Activated CD8-positive, alpha-beta T cell treated with anti-CD3 and anti-CD28 coated beads for 36 hours (primary cell): ENCODE results near the gene ZBED1. TPM values are rescaled to one million over a fixed set of nuclear protein-coding genes. Genes with fewer than 3 reads are reported as not detected.
"Not testable (repeated sequence)": the region's sequence is repeated elsewhere in the genome, so short reads cannot be mapped to it uniquely, and the experiment has no call there.

Experiments used
- ATAC-seq: fragments of 200-7000 bp; cut with Tn5 transposase; one replicate; pipeline ENCODE4 v1.10.0; 2021; ENCODE audit warnings: mild to moderate bottlenecking, moderate library complexity
- CTCF ChIA-PET: fragments of 350-600 bp; sonication (Branson Sonifier 250); formaldehyde crosslinking; loops from one replicate; lab custom pipeline; 2021; ENCODE audit warnings: antibody characterized with exemption; lab: Charles Lee
- POLR2A ChIA-PET: fragments of 350-600 bp; sonication (Branson Sonifier 250); formaldehyde crosslinking; loops from one replicate; lab custom pipeline; 2021; ENCODE audit warnings: antibody characterized with exemption; lab: Charles Lee
- DNase-seq: peaks from one replicate; pipeline ENCODE4 v3.0.0-alpha.2; 2020
- H3K27ac Mint-ChIP-seq: one replicate; pipeline ENCODE4 v1.8.0; 2021; ENCODE audit warnings: mild to moderate bottlenecking, mixed read lengths
- H3K27me3 Mint-ChIP-seq: one replicate; pipeline ENCODE4 v1.8.0; 2021; ENCODE audit warnings: mixed read lengths
- H3K36me3 Mint-ChIP-seq: one replicate; pipeline ENCODE4 v1.8.0; 2021; ENCODE audit warnings: low read depth, mixed read lengths
- H3K4me1 Mint-ChIP-seq: one replicate; pipeline ENCODE4 v1.8.0; 2021; ENCODE audit warnings: low read depth, mixed read lengths
- H3K4me3 Mint-ChIP-seq: one replicate; pipeline ENCODE4 v1.8.0; 2021; ENCODE audit warnings: mild to moderate bottlenecking, moderate library complexity, mixed read lengths
- H3K9me3 Mint-ChIP-seq: one replicate; pipeline ENCODE4 v1.8.0; 2021; ENCODE audit warnings: mixed read lengths
- intact Hi-C: fragments of 100-400 bp; cut with micrococcal nuclease; formaldehyde crosslinking; loops from one replicate; pipeline ENCODE4 v1.10.0; 2022
- total RNA-seq, 2 experiments: library from RNA; stranded (reverse); gene quantifications; one replicate each; pipeline ENCODE4 v1.2.3, GENCODE V29; 2021
- TF ChIP-seq, protein P1 (sequence below): fragments of 200-600 bp; IDR thresholded peaks from one replicate; pipeline ENCODE4 v1.8.0; 2022; ENCODE audit warnings: antibody characterized with exemption, mild to moderate bottlenecking

The ZBED1 gene
- total RNA-seq, 2 experiments from 2014 or later, result 26.3 to 28.7 TPM

DNA sequence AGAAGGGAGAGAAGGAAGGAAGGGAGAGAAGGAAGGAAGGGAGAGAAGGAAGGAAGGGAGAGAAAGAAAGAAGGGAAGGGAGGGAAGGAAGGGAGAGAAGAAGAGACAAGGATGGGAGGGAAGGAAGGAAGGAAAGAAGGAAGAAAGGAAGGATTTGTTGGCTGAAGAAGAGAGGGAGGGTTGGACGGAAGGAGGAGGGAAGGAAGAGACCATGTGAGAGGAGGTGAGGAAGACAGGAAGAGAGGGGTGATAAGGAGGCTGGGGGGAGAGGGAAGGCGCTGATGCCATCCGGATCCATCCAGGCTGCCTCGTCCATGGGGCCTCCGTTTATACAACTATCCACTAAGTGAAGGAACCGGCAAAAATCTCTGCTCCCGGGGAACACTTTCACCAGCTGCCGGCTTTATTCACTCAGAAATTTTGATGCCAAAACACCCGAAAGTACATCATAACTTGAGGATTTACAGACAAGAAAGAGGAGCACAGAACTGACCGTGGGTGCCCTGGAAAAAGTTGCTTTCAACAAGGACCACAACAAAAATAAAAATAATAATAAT is 14.9 kb downstream of the ZBED1 start:
- POLR2A ChIA-PET, result no interaction called here
- peaks cover 4% of the 10 kb centered on the region for H3K4me1 Mint-ChIP-seq
- H3K36me3 Mint-ChIP-seq, result peaks cover 30% of the 10 kb centered on the region

DNA sequence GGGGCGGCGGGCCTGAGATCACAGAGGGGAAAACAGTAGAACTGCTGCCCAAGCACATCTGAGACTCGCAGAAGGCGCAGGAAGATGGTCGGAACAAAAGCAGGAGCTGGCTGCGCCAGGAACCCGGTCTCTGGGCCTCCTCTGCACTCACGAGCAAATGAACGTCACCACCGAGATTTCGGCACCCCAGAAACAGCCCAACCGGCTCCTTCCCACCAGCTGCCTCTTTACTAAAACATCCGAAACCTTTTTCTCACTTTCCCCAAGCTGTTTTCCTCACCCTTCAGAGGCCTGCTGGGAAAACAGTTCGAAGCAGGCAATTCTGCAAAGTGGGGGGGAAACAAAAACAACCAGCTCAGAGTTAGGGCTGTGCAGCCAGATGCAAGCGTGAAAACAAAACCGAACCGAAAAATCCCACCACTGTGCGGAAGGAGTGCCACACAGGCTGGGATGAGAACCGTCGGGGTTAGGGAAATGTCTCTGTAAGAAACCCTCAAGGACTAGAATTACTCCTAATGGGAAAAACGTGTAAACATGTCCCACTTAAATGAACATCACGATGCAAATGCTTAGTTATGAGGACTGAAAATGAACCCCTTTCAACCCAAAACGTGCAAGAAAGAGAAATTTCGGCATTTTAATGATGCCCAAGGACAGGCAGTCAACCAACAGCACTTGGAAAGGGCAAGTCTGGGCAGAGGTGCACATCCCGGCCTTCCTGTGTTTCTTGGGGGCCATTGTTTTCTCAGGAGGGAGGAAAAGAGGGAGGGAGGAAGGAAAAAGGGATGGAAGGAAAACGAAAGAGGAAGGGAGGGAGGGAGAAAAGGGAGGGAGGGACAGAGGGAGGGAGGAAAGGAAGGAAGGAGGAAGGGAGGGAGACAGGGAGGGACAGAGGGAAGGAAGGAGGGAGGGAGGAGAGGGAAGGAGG is 15.8 kb downstream of the ZBED1 start:
- ChIA-PET CTCF (no interaction called here), POLR2A (no interaction called here)
- H3K27me3 Mint-ChIP-seq, result no peaks in the 10 kb centered on the region
- peaks cover 3% of the 10 kb centered on the region for H3K9me3 Mint-ChIP-seq
- peaks cover 24% of the 10 kb centered on the region for H3K36me3 Mint-ChIP-seq
- intact Hi-C loops, result no loop called here
- H3K4me1 Mint-ChIP-seq, result peaks cover 5% of the 10 kb centered on the region
- no peak overlapping the region for H3K4me3 Mint-ChIP-seq
- DNase-seq (no peak), ATAC-seq (no peak)
- TF ChIP-seq, protein P1, sequence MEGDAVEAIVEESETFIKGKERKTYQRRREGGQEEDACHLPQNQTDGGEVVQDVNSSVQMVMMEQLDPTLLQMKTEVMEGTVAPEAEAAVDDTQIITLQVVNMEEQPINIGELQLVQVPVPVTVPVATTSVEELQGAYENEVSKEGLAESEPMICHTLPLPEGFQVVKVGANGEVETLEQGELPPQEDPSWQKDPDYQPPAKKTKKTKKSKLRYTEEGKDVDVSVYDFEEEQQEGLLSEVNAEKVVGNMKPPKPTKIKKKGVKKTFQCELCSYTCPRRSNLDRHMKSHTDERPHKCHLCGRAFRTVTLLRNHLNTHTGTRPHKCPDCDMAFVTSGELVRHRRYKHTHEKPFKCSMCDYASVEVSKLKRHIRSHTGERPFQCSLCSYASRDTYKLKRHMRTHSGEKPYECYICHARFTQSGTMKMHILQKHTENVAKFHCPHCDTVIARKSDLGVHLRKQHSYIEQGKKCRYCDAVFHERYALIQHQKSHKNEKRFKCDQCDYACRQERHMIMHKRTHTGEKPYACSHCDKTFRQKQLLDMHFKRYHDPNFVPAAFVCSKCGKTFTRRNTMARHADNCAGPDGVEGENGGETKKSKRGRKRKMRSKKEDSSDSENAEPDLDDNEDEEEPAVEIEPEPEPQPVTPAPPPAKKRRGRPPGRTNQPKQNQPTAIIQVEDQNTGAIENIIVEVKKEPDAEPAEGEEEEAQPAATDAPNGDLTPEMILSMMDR, result no peak
- no peak overlapping the region for H3K27ac Mint-ChIP-seq

More for the DNA sequence above, 14.9 kb downstream of the ZBED1 start:
- Mint-ChIP-seq H3K27ac (no peak overlapping the region), H3K27me3 (no peaks in the 10 kb centered on the region), H3K4me3 (no peak overlapping the region), H3K9me3 (no peaks in the 10 kb centered on the region)
- ATAC-seq (no peak), DNase-seq (no peak)
- CTCF ChIA-PET, result no interaction called here
- TF ChIP-seq, protein P1, result no peak
- intact Hi-C loops, result no loop called here

DNA sequence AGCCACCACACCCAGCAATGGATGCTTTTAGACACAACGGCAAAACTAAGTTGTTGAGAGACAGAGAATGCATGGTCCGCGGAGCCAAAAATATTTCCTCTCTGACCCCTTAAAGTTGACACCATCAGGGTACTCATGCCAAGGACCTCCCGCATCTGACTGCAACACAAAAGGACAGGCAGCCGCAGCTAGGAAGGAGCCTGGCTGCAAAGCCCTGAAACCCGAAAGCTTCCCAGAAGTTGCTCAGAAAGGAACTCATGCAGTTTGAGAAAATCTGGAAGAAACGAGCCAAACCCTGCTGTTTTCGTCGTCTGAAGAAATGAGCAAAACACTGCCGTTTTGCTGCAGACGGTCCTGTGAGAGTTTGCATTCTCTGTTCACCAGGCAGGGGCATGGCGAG is 16.5 kb downstream of the ZBED1 start:
- ChIA-PET CTCF (no interaction called here), POLR2A (no interaction called here)

DNA sequence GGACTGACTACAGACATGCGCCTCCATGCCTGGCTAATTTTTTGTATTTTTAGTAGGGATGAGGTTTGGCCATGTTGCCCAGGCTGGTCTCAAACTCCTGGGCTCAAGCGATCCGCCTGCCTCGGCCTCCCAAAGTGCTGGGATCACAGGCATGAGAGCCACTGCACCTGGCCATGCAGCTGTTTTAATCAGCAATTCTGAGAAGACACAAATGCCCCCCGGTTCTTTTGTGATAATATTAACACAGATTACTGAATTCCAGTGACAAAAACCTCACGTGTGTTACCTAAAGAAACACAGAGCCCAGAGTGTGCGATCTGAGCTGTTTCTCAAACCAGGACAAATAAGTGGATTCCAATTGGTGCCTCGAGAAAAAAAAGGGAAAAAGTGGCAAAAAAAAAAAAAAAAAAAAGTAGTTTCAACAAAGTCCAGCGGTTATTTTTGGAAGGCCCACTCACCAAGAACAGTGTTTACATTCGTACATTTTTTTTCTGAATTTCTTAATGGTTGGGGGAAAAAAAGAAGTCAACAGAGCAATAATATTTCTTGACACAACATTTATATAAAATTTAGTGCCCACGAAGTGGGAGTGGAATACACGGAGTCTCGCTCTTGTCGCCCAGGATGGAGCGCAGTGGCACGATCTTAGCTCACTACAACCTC is 17.2 kb downstream of the ZBED1 start:
- DNase-seq (no peak), ATAC-seq (no peak)
- Mint-ChIP-seq H3K27ac (no peak overlapping the region), H3K36me3 (peaks cover 21% of the 10 kb centered on the region), H3K27me3 (no peaks in the 10 kb centered on the region), H3K4me3 (no peak overlapping the region), H3K4me1 (peaks cover 9% of the 10 kb centered on the region), H3K9me3 (peaks cover 8% of the 10 kb centered on the region)
- ChIA-PET CTCF (no interaction called here), POLR2A (no interaction called here)
- TF ChIP-seq, protein P1, result no peak
- intact Hi-C loops, result no loop called here

More for the DNA sequence above, 16.5 kb downstream of the ZBED1 start:
- no peaks in the 10 kb centered on the region for H3K27me3 Mint-ChIP-seq
- H3K4me3 Mint-ChIP-seq, result no peak overlapping the region
- ATAC-seq (no peak), DNase-seq (no peak)
- H3K27ac Mint-ChIP-seq, result no peak overlapping the region
- TF ChIP-seq, protein P1, result no peak
- H3K4me1 Mint-ChIP-seq, result peaks cover 7% of the 10 kb centered on the region
- peaks cover 8% of the 10 kb centered on the region for H3K9me3 Mint-ChIP-seq
- intact Hi-C loops, result no loop called here
- H3K36me3 Mint-ChIP-seq, result peaks cover 27% of the 10 kb centered on the region

DNA sequence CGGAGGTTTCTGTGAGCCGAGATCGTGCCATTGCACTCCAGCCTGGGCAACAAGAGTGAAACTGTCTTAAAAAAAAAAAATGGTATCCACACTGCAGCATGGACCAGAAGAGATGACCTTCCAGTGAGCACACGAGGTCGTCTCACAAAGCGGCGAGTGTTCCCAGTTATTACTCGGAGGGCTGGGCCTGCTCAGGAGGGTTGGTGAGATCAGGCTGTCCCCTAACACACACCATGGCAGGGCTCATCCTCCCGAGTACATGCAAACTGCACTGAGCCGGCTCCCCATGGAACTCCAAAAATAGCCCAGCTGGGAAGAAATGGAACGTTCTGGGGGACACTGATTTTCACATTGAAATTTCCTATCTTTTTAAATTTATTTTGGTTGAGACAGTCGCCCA is 19.2 kb downstream of the ZBED1 start:
- POLR2A ChIA-PET, CTCF ChIA-PET, H3K27me3 Mint-ChIP-seq, H3K9me3 Mint-ChIP-seq, DNase-seq, H3K27ac Mint-ChIP-seq, H3K4me3 Mint-ChIP-seq, ATAC-seq, intact Hi-C loops: not testable (repeated sequence)
- H3K4me1 Mint-ChIP-seq, result peaks cover 12% of the 10 kb centered on the region
- H3K36me3 Mint-ChIP-seq, result peaks cover 13% of the 10 kb centered on the region

DNA sequence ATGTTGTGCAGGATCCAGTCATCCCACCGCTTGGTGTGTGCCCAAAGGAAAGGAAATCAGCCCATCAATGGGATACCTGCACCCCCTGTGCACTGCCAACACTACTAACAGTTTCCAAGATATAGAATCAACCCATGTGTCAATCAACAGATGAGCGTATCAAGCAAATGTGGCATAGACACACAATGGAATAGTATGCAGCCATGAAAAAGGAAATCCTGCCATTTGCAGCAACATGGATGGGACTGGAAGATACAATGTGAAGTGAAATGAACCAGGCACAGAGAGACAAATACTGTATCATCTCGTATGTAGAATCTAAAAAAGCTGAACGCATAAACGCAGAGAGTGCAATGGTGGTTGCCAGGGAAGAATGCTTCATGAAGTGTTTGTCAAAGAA is 20.8 kb downstream of the ZBED1 start:
- intact Hi-C loops, H3K4me3 Mint-ChIP-seq, H3K27me3 Mint-ChIP-seq: not testable (repeated sequence)

More for the DNA sequence above, 20.8 kb downstream of the ZBED1 start:
- H3K27ac Mint-ChIP-seq, CTCF ChIA-PET, POLR2A ChIA-PET, DNase-seq, H3K9me3 Mint-ChIP-seq, ATAC-seq: not testable (repeated sequence)
- Mint-ChIP-seq H3K4me1 (peaks cover 12% of the 10 kb centered on the region), H3K36me3 (peaks cover 13% of the 10 kb centered on the region)
